Prostate gland (tissue), 2 donors: Measurements from ENCODE around the gene WDR43.

ENCODE experiments used
- POLR2A ChIP-seq: fragments of 450-650 bp; IDR thresholded peaks from one replicate; pipeline ENCODE4 v1.6.1; 2016; ENCODE audit warnings: antibody characterized with exemption, mild to moderate bottlenecking
- TF ChIP-seq, protein P1 (sequence below), 4 experiments: fragments of 200-600 bp in 2 of 4; fragments of 450-650 bp in 2 of 4; sonication (generic) in 2 of 4; IDR thresholded peaks; 1 replicate in 3 of 4; 2 replicates in 1 of 4; pipeline ENCODE4 v1.5.1; 2016 to 2019; ENCODE audit warnings: antibody characterized with exemption in 4 of 4, mild to moderate bottlenecking in 2 of 4, moderate library complexity in 2 of 4

DNA sequence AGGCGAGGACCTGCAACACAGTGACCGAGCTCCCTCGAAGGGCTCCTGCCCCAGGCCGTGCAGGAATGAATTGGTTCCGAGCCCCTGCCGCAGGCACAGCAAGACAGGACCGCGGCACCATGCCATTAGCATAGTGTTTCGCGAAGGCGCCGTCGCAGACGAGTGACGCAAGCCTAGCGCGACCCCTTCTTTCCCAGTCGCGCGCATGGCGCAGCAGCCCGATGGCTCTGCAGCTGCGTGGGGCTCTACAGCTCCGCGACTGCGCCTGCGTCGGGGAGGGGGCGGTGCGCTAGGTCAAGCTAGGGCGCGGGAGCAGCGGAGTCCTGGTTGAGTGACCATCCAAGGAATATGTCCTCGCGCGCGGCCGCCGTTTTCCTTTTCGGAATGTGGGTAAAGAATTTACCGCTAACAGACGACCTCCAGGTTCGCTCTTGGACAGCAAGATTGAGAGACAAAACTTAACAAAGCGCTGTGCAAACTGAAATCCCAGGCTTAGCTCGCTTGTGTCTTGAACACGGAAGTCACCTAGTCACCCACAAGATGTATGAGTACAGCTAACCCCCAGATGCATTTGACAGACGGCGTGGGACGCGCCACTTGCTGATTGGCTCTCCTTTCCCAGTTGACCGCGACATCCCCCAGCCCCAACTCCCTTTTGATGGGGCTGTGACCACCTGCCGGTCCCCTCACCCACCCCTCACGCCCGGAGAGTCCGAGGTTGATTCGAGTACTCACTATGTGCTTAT, 24.1 kb upstream of the WDR43 start, which contains the start of gene TRMT61B:
- TF ChIP-seq, protein P1, sequence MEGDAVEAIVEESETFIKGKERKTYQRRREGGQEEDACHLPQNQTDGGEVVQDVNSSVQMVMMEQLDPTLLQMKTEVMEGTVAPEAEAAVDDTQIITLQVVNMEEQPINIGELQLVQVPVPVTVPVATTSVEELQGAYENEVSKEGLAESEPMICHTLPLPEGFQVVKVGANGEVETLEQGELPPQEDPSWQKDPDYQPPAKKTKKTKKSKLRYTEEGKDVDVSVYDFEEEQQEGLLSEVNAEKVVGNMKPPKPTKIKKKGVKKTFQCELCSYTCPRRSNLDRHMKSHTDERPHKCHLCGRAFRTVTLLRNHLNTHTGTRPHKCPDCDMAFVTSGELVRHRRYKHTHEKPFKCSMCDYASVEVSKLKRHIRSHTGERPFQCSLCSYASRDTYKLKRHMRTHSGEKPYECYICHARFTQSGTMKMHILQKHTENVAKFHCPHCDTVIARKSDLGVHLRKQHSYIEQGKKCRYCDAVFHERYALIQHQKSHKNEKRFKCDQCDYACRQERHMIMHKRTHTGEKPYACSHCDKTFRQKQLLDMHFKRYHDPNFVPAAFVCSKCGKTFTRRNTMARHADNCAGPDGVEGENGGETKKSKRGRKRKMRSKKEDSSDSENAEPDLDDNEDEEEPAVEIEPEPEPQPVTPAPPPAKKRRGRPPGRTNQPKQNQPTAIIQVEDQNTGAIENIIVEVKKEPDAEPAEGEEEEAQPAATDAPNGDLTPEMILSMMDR (IDR thresholded peaks at IDR 0.05): peak in 2 of 4 experiments; percentile 29 to 40
- peak; percentile 75 for TF ChIP-seq POLR2A
